ENCODE measurements around the gene PTPRJ. TPM values are rescaled to one million over a fixed set of nuclear protein-coding genes. Genes with fewer than 3 reads are reported as not detected.

The PTPRJ gene
- total RNA-seq, 1 donor, result 57.7 TPM

GRCh38 chr11:48161951-48162884, 181.9 kb downstream of the PTPRJ start:
- H3K27me3 ChIP-seq (ENCODE audit: insufficient read depth, low read length), result no peaks in the 10 kb centered on the region
- no peaks in the 10 kb centered on the region for H3K4me1 ChIP-seq (ENCODE audit: insufficient read depth, low read length)
- H3K9me3 ChIP-seq (ENCODE audit: low read depth, low read length), result no peaks in the 10 kb centered on the region
- H3K4me3 ChIP-seq (ENCODE audit: low read length), result no peak overlapping the region

GRCh38 chr11:48162885-48163268, 182.5 kb downstream of the PTPRJ start:
- Histone ChIP-seq H3K9me3 (ENCODE audit: low read depth, low read length) (no peaks in the 10 kb centered on the region), H3K4me1 (ENCODE audit: insufficient read depth, low read length) (no peaks in the 10 kb centered on the region), H3K4me3 (ENCODE audit: low read length) (no peak overlapping the region), H3K27me3 (ENCODE audit: insufficient read depth, low read length) (no peaks in the 10 kb centered on the region)

- no peaks in the 10 kb centered on the region for H3K4me1 ChIP-seq (ENCODE audit: insufficient read depth, low read length)
- no peak overlapping the region for H3K4me3 ChIP-seq (ENCODE audit: low read length)
- H3K27me3 ChIP-seq (ENCODE audit: insufficient read depth, low read length), result no peaks in the 10 kb centered on the region
- no peaks in the 10 kb centered on the region for H3K9me3 ChIP-seq (ENCODE audit: low read depth, low read length)
Measured at GRCh38 chr11:48163360-48164100, 183.2 kb downstream of the PTPRJ start.

- Histone ChIP-seq H3K4me1 (ENCODE audit: insufficient read depth, low read length) (peaks cover 7% of the 10 kb centered on the region), H3K9me3 (ENCODE audit: low read depth, low read length) (no peaks in the 10 kb centered on the region)
Measured at GRCh38 chr11:48164836-48165235, 184.5 kb downstream of the PTPRJ start.

GRCh38 chr11:48165426-48165825, 185.1 kb downstream of the PTPRJ start:
- H3K4me3 ChIP-seq (ENCODE audit: low read length), result no peak overlapping the region
- H3K4me1 ChIP-seq (ENCODE audit: insufficient read depth, low read length), result peaks cover 12% of the 10 kb centered on the region
- no peaks in the 10 kb centered on the region for H3K9me3 ChIP-seq (ENCODE audit: low read depth, low read length)
- no peaks in the 10 kb centered on the region for H3K27me3 ChIP-seq (ENCODE audit: insufficient read depth, low read length)

More at GRCh38 chr11:48164836-48165235, 184.5 kb downstream of the PTPRJ start:
- H3K27me3 ChIP-seq (ENCODE audit: insufficient read depth, low read length), result no peaks in the 10 kb centered on the region
- H3K4me3 ChIP-seq (ENCODE audit: low read length), result no peak overlapping the region

DNA sequence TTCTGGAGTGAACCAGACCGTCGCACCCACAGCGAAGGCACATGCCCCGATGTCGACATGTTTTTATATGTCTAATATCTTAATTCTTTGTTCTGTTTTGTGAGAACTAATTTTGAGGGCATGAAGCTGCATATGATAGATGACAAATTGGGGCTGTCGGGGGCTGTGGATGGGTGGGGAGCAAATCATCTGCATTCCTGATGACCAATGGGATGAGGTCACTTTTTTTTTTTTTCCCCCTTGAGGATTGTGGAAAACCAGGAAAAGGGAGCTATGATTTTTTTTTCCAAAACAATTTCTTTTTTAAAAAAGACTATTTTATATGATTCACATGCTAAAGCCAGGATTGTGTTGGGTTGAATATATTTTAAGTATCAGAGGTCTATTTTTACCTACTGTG, 187.0 kb downstream of the PTPRJ start:
- no peak overlapping the region for H3K4me3 ChIP-seq (ENCODE audit: low read length)
- peaks cover 22% of the 10 kb centered on the region for H3K4me1 ChIP-seq (ENCODE audit: insufficient read depth, low read length)
- H3K9me3 ChIP-seq (ENCODE audit: low read depth, low read length), result no peaks in the 10 kb centered on the region
- no peaks in the 10 kb centered on the region for H3K27me3 ChIP-seq (ENCODE audit: insufficient read depth, low read length)

DNA sequence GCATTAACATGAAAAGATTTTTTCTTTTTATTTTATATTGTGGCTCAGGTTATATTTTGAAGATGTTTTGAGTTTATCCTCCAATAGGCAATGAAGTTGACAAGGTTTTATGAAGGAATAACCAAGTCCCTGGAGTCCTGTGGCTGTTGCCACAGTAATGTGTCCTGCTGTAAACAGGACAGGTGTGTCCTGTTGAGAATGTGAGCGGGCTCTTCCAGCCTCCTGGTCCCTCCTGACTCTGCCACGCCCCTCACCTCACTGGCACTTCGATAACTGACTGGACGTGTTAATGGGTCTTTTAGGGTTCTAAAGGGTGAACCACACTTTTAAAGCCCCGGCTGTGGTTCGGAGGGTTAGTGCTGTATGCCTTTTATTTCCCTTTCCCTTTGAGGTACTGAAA, 188.5 kb downstream of the PTPRJ start:
- no peaks in the 10 kb centered on the region for H3K9me3 ChIP-seq (ENCODE audit: low read depth, low read length)
- no peaks in the 10 kb centered on the region for H3K27me3 ChIP-seq (ENCODE audit: insufficient read depth, low read length)
- H3K4me3 ChIP-seq (ENCODE audit: low read length), result no peak overlapping the region
- peaks cover 22% of the 10 kb centered on the region for H3K4me1 ChIP-seq (ENCODE audit: insufficient read depth, low read length)

DNA sequence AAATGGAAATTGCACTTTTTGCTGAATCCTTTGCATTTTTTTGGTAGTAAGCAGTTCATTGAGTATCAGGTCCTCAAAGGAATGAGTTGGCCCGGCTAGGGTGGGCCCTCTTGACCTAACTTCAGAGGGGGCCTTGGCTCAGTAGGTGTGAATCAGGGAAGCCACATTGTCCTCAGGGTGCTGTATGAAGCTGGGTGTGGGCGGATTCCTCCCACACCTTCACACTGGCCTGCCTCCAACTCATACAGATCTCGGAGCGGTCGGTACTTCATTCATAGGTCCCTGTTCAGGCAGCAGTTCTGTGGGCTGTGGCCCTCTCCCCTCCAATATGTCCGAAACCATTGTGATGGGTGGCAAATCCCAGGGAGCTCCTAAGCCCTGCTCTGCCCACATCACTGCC, 188.9 kb downstream of the PTPRJ start:
- no peaks in the 10 kb centered on the region for H3K9me3 ChIP-seq (ENCODE audit: low read depth, low read length)
- H3K27me3 ChIP-seq (ENCODE audit: insufficient read depth, low read length), result no peaks in the 10 kb centered on the region
- H3K4me3 ChIP-seq (ENCODE audit: low read length), result no peak overlapping the region
- H3K4me1 ChIP-seq (ENCODE audit: insufficient read depth, low read length), result peaks cover 22% of the 10 kb centered on the region

- Histone ChIP-seq H3K4me3 (ENCODE audit: low read length) (no peak overlapping the region), H3K4me1 (ENCODE audit: insufficient read depth, low read length) (peaks cover 22% of the 10 kb centered on the region)
Measured at GRCh38 chr11:48169717-48170116, 189.4 kb downstream of the PTPRJ start.

GRCh38 chr11:48170241-48171233, 190.2 kb downstream of the PTPRJ start:
- Histone ChIP-seq H3K4me1 (ENCODE audit: insufficient read depth, low read length) (peaks cover 22% of the 10 kb centered on the region), H3K9me3 (ENCODE audit: low read depth, low read length) (no peaks in the 10 kb centered on the region), H3K27me3 (ENCODE audit: insufficient read depth, low read length) (no peaks in the 10 kb centered on the region), H3K4me3 (ENCODE audit: low read length) (no peak overlapping the region)

More at GRCh38 chr11:48169717-48170116, 189.4 kb downstream of the PTPRJ start:
- Histone ChIP-seq H3K9me3 (ENCODE audit: low read depth, low read length) (no peaks in the 10 kb centered on the region), H3K27me3 (ENCODE audit: insufficient read depth, low read length) (no peaks in the 10 kb centered on the region)

GRCh38 chr11:48172818-48173609, 192.7 kb downstream of the PTPRJ start:
- H3K9me3 ChIP-seq (ENCODE audit: low read depth, low read length), result no peaks in the 10 kb centered on the region
- no peak overlapping the region for H3K4me3 ChIP-seq (ENCODE audit: low read length)
- no peaks in the 10 kb centered on the region for H3K27me3 ChIP-seq (ENCODE audit: insufficient read depth, low read length)
- peaks cover 22% of the 10 kb centered on the region for H3K4me1 ChIP-seq (ENCODE audit: insufficient read depth, low read length)

DNA sequence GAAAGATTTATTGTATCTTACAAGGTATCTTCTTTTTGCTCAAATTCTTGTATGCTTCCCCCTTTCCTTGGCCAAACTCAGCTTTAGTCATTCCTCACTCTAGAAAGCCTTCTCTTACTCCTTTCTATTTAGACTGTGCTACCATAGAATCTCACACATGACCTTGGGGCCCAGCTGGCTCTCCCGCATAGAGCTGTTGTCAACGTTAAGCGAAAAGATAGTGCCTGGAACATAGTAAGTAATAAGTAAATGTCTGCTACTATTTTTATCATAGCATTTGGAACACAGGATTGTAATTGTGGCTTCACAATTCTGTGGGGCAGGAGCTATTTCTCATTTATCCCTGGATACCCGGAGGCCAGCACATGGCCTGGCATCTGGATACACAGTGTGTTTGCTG, 197.3 kb downstream of the PTPRJ start:
- Histone ChIP-seq H3K4me3 (ENCODE audit: low read length) (no peak overlapping the region), H3K4me1 (ENCODE audit: insufficient read depth, low read length) (no peaks in the 10 kb centered on the region), H3K9me3 (ENCODE audit: low read depth, low read length) (no peaks in the 10 kb centered on the region), H3K27me3 (ENCODE audit: insufficient read depth, low read length) (no peaks in the 10 kb centered on the region)

GRCh38 chr11:48180627-48181026, 200.3 kb downstream of the PTPRJ start:
- Histone ChIP-seq H3K4me1 (ENCODE audit: insufficient read depth, low read length) (no peaks in the 10 kb centered on the region), H3K4me3 (ENCODE audit: low read length) (no peak overlapping the region), H3K9me3 (ENCODE audit: low read depth, low read length) (no peaks in the 10 kb centered on the region), H3K27me3 (ENCODE audit: insufficient read depth, low read length) (no peaks in the 10 kb centered on the region)
